HG03108 (cell line): ENCODE data around the gene GZMH.
A peak's percentile ranks its signal among the peaks of the same experiment; 100 is the strongest.
"Not testable (repeated sequence)": the region's sequence is repeated elsewhere in the genome, so short reads cannot be mapped to it uniquely, and the experiment has no call there.

Source experiments
- ATAC-seq: cut with Tn5 transposase; IDR thresholded peaks from one replicate; pipeline ENCODE4 v1.9.1; 2021; ENCODE audit warnings: moderate library complexity; ENCODE audit not compliant: unreplicated experiment

Gene GZMH, protein sequence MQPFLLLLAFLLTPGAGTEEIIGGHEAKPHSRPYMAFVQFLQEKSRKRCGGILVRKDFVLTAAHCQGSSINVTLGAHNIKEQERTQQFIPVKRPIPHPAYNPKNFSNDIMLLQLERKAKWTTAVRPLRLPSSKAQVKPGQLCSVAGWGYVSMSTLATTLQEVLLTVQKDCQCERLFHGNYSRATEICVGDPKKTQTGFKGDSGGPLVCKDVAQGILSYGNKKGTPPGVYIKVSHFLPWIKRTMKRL

GRCh38 chr14:24609655-24610344 is at the start of gene GZMH:
Gene GZMH, minus strand, starts transcription at chr14:24609685. Its CDS starts 72 bp downstream, at chr14:24609613.
- ATAC-seq: no peak

GRCh38 chr14:24648361-24648760 is 38.9 kb upstream of the GZMH start:
- not testable (repeated sequence) for ATAC-seq

GRCh38 chr14:24639905-24640304 is 30.4 kb upstream of the GZMH start:
- ATAC-seq: no peak

GRCh38 chr14:24639270-24639669 is 29.8 kb upstream of the GZMH start:
- no peak for ATAC-seq

- no peak for ATAC-seq
These were observed 24.7 kb upstream of the GZMH start, which contains the start of gene GZMB for GRCh38 chr14:24634158-24634557. Gene GZMB, minus strand, starts transcription at chr14:24634190. Its CDS starts 30 bp downstream, at chr14:24634160.

DNA sequence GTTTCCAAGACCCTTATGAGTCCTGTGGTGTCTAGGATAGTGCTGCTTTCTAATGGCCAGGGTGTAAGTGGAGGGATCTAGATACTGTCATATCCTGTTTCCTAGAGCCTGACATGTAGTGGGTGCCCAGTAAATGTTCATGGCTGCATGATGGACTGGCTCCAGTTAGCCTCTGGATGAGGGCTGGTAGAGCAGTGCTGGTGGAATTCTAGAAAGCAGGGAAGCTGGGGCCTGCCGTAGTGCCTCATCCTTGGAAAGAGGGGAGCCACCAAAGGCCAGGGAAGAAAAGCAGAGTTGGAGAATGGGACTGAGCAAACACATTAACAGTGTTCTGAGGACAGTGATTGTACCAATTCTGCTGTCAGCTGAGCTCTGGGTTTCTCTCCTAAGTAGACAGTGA is 23.9 kb upstream of the GZMH start:
- ATAC-seq: no peak

DNA sequence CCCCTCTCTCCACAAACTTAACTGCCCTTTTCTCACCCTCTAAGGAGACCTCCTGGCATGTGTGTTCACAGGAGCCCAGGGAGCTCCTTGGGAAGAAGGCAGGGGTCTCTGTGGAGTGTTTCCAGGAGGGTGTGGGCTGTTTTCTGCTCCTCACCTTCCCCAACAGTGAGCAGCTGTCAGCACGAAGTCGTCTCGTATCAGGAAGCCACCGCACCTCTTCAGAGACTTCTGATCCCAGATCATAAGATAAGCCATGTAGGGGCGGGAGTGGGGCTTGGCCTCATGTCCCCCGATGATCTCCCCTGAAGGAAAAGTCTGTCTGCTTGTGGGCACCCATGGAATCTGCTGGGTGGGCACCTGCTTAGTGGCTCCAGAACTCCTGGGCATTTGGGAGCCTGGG is 23.3 kb upstream of the GZMH start:
- no peak for ATAC-seq

GRCh38 chr14:24632336-24632735 is 22.9 kb upstream of the GZMH start:
- no peak for ATAC-seq

- no peak for ATAC-seq
These were observed 22.4 kb upstream of the GZMH start for GRCh38 chr14:24631749-24632335.

DNA sequence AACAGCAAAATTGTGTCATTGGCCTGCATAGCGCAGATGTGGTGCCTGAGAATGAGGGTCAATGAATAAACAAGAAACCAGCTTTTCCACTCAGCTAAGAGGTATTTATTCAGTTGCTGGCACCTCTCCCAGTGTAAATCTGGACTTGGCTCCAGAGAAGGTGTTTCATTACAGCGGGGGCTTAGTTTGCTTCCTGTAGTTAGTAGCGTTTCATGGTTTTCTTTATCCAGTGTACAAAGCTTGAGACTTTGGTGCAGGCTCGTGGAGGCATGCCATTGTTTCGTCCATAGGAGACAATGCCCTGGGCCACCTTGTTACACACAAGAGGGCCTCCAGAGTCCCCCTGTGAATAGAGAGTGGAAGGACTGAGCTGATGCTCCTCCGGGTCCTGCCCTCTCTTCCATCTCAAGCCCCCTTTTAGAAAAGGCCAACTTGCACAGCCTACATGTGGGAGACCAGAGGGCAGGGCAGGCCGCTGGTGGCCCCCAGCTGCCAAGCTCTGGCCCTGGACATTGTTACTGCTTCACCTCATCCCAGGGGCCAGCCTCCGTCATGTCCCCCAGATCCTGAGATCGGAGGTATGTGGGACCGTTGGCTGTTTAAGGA is 21.5 kb upstream of the GZMH start:
- no peak for ATAC-seq

DNA sequence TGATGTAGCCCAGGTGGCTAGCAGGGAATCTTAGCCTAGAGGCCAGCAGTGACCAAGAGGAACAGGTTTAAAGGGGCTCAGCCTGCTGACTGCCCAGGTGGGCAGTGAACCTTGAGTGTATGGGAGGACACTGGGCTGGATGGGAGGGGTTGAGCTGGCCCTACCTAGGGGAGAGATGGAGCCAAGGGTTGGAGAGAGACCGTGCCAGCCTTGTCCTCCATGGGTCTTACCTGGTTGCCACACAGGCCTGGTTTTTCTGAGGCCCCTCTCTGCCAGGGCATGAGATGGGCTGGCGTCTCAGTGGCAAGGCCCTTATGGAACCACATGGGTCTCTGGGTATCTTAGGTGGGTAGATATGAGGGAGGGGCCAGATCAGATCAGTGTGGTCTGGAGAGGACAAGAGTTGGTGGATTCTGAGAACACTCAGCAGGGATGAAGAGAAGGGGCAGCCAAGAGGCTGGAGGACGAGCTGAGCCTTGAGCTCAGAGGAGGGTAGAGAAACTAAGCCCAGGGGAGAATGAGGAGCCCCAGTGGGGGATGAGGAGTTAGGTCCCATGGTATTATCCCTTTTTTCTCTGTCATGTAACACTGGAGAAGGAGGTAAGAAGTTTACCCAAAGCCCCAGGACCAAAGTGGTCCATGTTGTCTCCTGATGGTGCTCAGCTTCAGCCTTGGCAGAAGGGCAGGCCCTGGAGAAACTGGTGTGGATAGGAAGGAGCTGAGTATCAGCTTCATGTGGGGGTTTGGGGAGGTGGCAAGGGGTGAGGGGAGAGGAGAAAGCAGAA is 20.8 kb upstream of the GZMH start:
- ATAC-seq: no peak

GRCh38 chr14:24629521-24629920 is 20.0 kb upstream of the GZMH start:
- no peak for ATAC-seq

GRCh38 chr14:24613747-24614146 is 4.3 kb upstream of the GZMH start:
- no peak for ATAC-seq

- no peak for ATAC-seq
These were observed 3.8 kb upstream of the GZMH start for GRCh38 chr14:24613241-24613640.

GRCh38 chr14:24612196-24612595 is 2.7 kb upstream of the GZMH start:
- ATAC-seq: no peak

- ATAC-seq: no peak
These were observed 1.6 kb downstream of the GZMH start for GRCh38 chr14:24607635-24608514.

GRCh38 chr14:24607081-24607480 is 2.4 kb downstream of the GZMH start:
- no peak for ATAC-seq

- ATAC-seq: no peak
These were observed 3.2 kb downstream of the GZMH start for GRCh38 chr14:24606297-24606696.

- peak; percentile 69 for ATAC-seq
These were observed 3.9 kb downstream of the GZMH start for GRCh38 chr14:24605435-24606190.
